OCI-M2 (cell line): ENCODE results near the gene KRTAP10-2.
"Not testable (repeated sequence)": the region's sequence is repeated elsewhere in the genome, so short reads cannot be mapped to it uniquely, and the experiment has no call there.

ENCODE experiments used
- DNase-seq: peaks from one replicate; lab custom pipeline; 2025; ENCODE audit not compliant: unreplicated experiment; lab: John Stamatoyannopoulos, UW

KRTAP10-2 gene

GRCh38 chr21:44551340-44551961, at the start of gene KRTAP10-2:
KRTAP10-2 (minus strand) TSS chr21:44551505; CDS start chr21:44551458, 47 bp downstream.
- DNase-seq: no peak

- not testable (repeated sequence) for DNase-seq
Measured at GRCh38 chr21:44601091-44601490, 49.8 kb upstream of the KRTAP10-2 start.

GRCh38 chr21:44600118-44600978, 49.0 kb upstream of the KRTAP10-2 start, which contains the start of gene KRTAP10-7:
KRTAP10-7 (plus strand) TSS chr21:44600597; CDS start chr21:44600622, 25 bp downstream.
- DNase-seq: not testable (repeated sequence)

- no peak for DNase-seq
Measured at GRCh38 chr21:44599264-44600029, 48.1 kb upstream of the KRTAP10-2 start.

GRCh38 chr21:44598061-44598460, 46.8 kb upstream of the KRTAP10-2 start:
- DNase-seq: no peak

- no peak for DNase-seq
Measured at GRCh38 chr21:44596068-44596725, 44.9 kb upstream of the KRTAP10-2 start.

GRCh38 chr21:44595524-44595923, 44.2 kb upstream of the KRTAP10-2 start:
- no peak for DNase-seq

GRCh38 chr21:44594406-44594916, 43.2 kb upstream of the KRTAP10-2 start:
- no peak for DNase-seq

- DNase-seq: no peak
Measured at GRCh38 chr21:44593598-44594405, 42.5 kb upstream of the KRTAP10-2 start.

GRCh38 chr21:44592446-44593311, 41.4 kb upstream of the KRTAP10-2 start, which contains the start of gene KRTAP10-6:
KRTAP10-6 (minus strand) TSS chr21:44592505; CDS start chr21:44592484, 21 bp downstream.
- DNase-seq: no peak

- not testable (repeated sequence) for DNase-seq
Measured at GRCh38 chr21:44591801-44592130, 40.5 kb upstream of the KRTAP10-2 start.

GRCh38 chr21:44590897-44591800, 39.8 kb upstream of the KRTAP10-2 start:
- not testable (repeated sequence) for DNase-seq

GRCh38 chr21:44590311-44590721, 39.0 kb upstream of the KRTAP10-2 start:
- no peak for DNase-seq

GRCh38 chr21:44589586-44590305, 38.4 kb upstream of the KRTAP10-2 start:
- DNase-seq: no peak

- DNase-seq: no peak
Measured at GRCh38 chr21:44589094-44589493, 37.8 kb upstream of the KRTAP10-2 start.

GRCh38 chr21:44585892-44586291, 34.6 kb upstream of the KRTAP10-2 start:
- no peak for DNase-seq

- no peak for DNase-seq
Measured at GRCh38 chr21:44583800-44584147, 32.5 kb upstream of the KRTAP10-2 start.
